Muscle of leg (tissue), 11 donors: ENCODE results near the gene CHKA. TPM values are rescaled to one million over a fixed set of nuclear protein-coding genes. Genes with fewer than 3 reads are reported as not detected.

Experiments used
- DNase-seq: peaks from one replicate; pipeline ENCODE4 v3.0.0; 2013
- H3K27ac ChIP-seq: one replicate; pipeline ENCODE4 v1.5.1; 2013; ENCODE audit warnings: mild to moderate bottlenecking, low read length, control low read depth
- H3K27me3 ChIP-seq: one replicate; pipeline ENCODE4 v1.6.1; 2013; ENCODE audit warnings: low read length; ENCODE audit not compliant: control insufficient read depth, insufficient read depth
- H3K36me3 ChIP-seq: one replicate; pipeline ENCODE4 v1.6.1; 2013; ENCODE audit warnings: low read length; ENCODE audit not compliant: control insufficient read depth, insufficient read depth
- H3K4me1 ChIP-seq: one replicate; pipeline ENCODE4 v1.6.1; 2013; ENCODE audit warnings: low read length; ENCODE audit not compliant: control insufficient read depth, insufficient read depth
- H3K4me3 ChIP-seq: one replicate; pipeline ENCODE4 v1.5.1; 2013; ENCODE audit warnings: low read length, control low read depth
- H3K9me3 ChIP-seq: replicated peaks from 2 replicates; pipeline ENCODE4 v1.6.1; 2013; ENCODE audit warnings: low read depth, low read length; ENCODE audit not compliant: control insufficient read depth
- WGBS: methylation state at CpG from one replicate; pipeline ENCODE4 v1.1.5; 2013; ENCODE audit warnings: missing lambda C conversion rate; ENCODE audit not compliant: insufficient coverage; 5-methylcytosine and 5-hydroxymethylcytosine counted together
- polyA plus RNA-seq, 8 donors: library from polyadenylated mRNA; unstranded; fragments of 120-200 nt; gene quantifications; one replicate each; pipeline versions ENCODE4 v1.2.1 to v1.2.3, GENCODE V29; 2013; ENCODE audit warnings: inconsistent platforms in 1 of 8, low replicate concordance in 1 of 8; ENCODE audit not compliant: insufficient read length in 8 of 8, insufficient read depth in 1 of 8
- total RNA-seq: library from RNA; stranded (reverse); fragments of 120-200 nt; gene quantifications from one replicate; pipeline ENCODE4 v1.2.4, GENCODE V29; 2013

The CHKA gene
- total and polyA plus RNA-seq, 9 donors = 9.6 to 25.7 (median 13.4) TPM

GRCh38 chr11:68053981-68054812, 67.0 kb downstream of the CHKA start:
- Histone ChIP-seq H3K36me3 (peaks cover 23% of the 10 kb centered on the region), H3K4me1 (peaks cover 8% of the 10 kb centered on the region), H3K9me3 (no peaks in the 10 kb centered on the region), H3K4me3 (no peak overlapping the region), H3K27ac (no peak overlapping the region), H3K27me3 (no peaks in the 10 kb centered on the region)
- 74% methylated on average over 5 of the region's 11 CpGs for WGBS
- no peak for DNase-seq

- 51% methylated on average over 8 of the region's 9 CpGs for WGBS
- H3K4me3 ChIP-seq = no peak overlapping the region
- H3K36me3 ChIP-seq = peaks cover 27% of the 10 kb centered on the region
- H3K4me1 ChIP-seq = peaks cover 8% of the 10 kb centered on the region
- H3K27me3 ChIP-seq = no peaks in the 10 kb centered on the region
- no peaks in the 10 kb centered on the region for H3K9me3 ChIP-seq
- no peak overlapping the region for H3K27ac ChIP-seq
- DNase-seq = peak; percentile 32
Measured at GRCh38 chr11:68053117-68053516, 68.1 kb downstream of the CHKA start.

GRCh38 chr11:68052137-68052873, 68.9 kb downstream of the CHKA start:
- Histone ChIP-seq H3K4me1 (peaks cover 8% of the 10 kb centered on the region), H3K27me3 (no peaks in the 10 kb centered on the region), H3K4me3 (no peak overlapping the region), H3K9me3 (no peaks in the 10 kb centered on the region), H3K36me3 (peaks cover 27% of the 10 kb centered on the region), H3K27ac (no peak overlapping the region)
- WGBS = 84% methylated on average over 14 of the region's 15 CpGs
- DNase-seq = no peak

- peaks cover 8% of the 10 kb centered on the region for H3K4me1 ChIP-seq
- no peak overlapping the region for H3K27ac ChIP-seq
- H3K9me3 ChIP-seq = no peaks in the 10 kb centered on the region
- no peak overlapping the region for H3K4me3 ChIP-seq
- H3K36me3 ChIP-seq = peaks cover 27% of the 10 kb centered on the region
- H3K27me3 ChIP-seq = no peaks in the 10 kb centered on the region
- DNase-seq = peak; percentile 40
- 58% methylated on average over 12 of the region's 14 CpGs for WGBS
Measured at GRCh38 chr11:68051191-68052136, 69.7 kb downstream of the CHKA start.

DNA sequence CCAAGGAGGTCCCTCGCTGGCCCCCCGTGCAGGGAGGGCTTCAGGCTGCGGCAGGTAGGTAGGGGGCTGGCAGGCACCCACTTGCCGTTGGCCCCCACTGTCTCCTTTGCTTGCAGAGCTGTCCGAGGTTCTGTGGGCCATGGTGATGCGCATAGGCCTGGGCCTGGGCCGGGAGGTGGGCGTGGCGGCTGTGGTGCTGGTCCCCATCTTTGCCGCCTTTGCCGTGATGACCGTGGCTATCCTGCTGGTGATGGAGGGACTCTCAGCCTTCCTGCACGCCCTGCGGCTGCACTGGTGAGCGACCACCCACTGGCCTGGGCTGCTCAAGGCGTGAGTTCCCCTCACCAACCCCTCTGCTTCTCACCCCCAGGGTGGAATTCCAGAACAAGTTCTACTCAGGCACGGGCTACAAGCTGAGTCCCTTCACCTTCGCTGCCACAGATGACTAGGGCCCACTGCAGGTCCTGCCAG, 70.8 kb downstream of the CHKA start:
- H3K36me3 ChIP-seq = peaks cover 27% of the 10 kb centered on the region
- 90% methylated on average over 12 of the region's 18 CpGs for WGBS

GRCh38 chr11:68049509-68050370, 71.4 kb downstream of the CHKA start:
- 82% methylated on average over 40 of the region's 40 CpGs for WGBS
- Histone ChIP-seq H3K36me3 (peaks cover 31% of the 10 kb centered on the region), H3K27ac (no peak overlapping the region), H3K27me3 (no peaks in the 10 kb centered on the region), H3K9me3 (no peaks in the 10 kb centered on the region), H3K4me3 (no peak overlapping the region), H3K4me1 (peaks cover 8% of the 10 kb centered on the region)
- DNase-seq = no peak

More for the DNA sequence above, 70.8 kb downstream of the CHKA start:
- no peaks in the 10 kb centered on the region for H3K9me3 ChIP-seq
- no peak for DNase-seq
- H3K4me3 ChIP-seq = no peak overlapping the region
- H3K27ac ChIP-seq = no peak overlapping the region
- H3K27me3 ChIP-seq = no peaks in the 10 kb centered on the region
- H3K4me1 ChIP-seq = peaks cover 8% of the 10 kb centered on the region

DNA sequence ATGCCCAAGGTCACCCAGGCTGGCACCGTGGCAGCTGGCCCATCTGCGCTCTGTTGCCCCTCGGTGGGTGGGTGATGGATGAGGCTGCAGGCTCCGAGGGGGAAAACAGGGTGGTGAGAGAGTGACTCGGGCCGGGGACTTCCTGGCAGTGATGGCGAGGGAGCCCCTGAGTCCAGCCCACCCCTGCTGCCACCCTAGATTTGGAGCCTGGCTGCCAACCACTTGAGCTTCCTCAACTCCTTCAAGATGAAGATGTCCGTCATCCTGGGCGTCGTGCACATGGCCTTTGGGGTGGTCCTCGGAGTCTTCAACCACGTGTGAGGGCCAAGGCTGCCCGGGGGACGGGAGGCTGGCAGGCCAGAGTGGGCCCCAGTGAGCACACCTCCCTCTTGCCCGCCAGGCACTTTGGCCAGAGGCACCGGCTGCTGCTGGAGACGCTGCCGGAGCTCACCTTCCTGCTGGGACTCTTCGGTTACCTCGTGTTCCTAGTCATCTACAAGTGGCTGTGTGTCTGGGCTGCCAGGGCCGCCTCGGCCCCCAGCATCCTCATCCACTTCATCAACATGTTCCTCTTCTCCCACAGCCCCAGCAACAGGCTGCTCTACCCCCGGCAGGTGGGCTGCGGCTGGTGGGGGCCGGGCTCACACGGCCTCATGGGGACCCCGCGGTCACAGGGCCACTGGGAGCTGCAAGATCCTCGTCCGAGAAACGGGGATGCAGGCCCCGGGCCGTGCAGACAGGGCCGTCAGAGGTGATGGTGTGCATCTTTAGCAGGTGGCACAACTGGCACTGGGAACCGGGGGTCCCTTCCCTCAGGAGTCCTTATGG, 72.3 kb downstream of the CHKA start:
- Histone ChIP-seq H3K4me3 (no peak overlapping the region), H3K4me1 (peaks cover 14% of the 10 kb centered on the region), H3K27me3 (no peaks in the 10 kb centered on the region), H3K9me3 (no peaks in the 10 kb centered on the region), H3K36me3 (peaks cover 36% of the 10 kb centered on the region), H3K27ac (no peak overlapping the region)
- no peak for DNase-seq
- 85% methylated on average over 27 of the region's 35 CpGs for WGBS

DNA sequence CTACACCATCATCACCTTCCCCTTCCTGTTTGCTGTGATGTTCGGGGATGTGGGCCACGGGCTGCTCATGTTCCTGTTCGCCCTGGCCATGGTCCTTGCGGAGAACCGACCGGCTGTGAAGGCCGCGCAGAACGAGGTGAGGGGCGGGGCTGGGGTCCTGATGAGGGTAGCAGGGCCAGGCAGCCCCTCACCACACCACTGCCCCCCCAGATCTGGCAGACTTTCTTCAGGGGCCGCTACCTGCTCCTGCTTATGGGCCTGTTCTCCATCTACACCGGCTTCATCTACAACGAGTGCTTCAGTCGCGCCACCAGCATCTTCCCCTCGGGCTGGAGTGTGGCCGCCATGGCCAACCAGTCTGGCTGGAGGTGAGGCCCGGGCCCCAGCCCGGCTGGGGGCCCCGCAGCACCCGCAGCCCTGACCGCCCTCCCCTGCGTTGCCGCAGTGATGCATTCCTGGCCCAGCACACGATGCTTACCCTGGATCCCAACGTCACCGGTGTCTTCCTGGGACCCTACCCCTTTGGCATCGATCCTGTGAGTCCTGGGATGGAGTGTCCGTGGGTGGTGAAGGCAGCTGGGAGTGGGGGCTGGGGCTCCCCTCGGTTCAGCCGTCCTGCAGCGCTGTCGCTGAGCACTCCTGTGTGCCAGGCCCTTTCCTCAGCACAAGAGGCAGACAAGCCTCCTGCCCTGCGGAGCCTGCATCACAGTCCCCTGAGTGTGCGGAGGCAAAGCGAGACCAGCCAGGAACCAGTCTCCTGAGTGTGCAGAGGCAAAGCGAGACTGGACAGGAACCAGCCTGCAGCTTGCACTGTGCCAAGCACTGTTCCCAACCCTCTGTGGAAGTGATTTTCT, 73.5 kb downstream of the CHKA start:
- Histone ChIP-seq H3K36me3 (peaks cover 29% of the 10 kb centered on the region), H3K27me3 (no peaks in the 10 kb centered on the region), H3K4me3 (no peak overlapping the region), H3K9me3 (no peaks in the 10 kb centered on the region), H3K4me1 (peaks cover 26% of the 10 kb centered on the region), H3K27ac (no peak overlapping the region)
- peak; percentile 14 for DNase-seq
- WGBS = 77% methylated on average over 34 of the region's 37 CpGs
